IMR-90 (cell line): ENCODE measurements around the gene CCL13. TPM values are rescaled to one million over a fixed set of nuclear protein-coding genes. Genes with fewer than 3 reads are reported as not detected.

Source experiments
- ATAC-seq: fragments of 200-7000 bp; cut with Tn5 transposase; 2 replicates; pipeline ENCODE4 v1.9.1; 2020; ENCODE audit warnings: low read depth, mild to moderate bottlenecking, moderate library complexity
- BruUV-seq: library from RNA; stranded (reverse); fragments of 400-500 nt; replicated peaks from 2 replicates; lab custom pipeline; 2021; lab: Mats Ljungman, UMichigan
- CTCF ChIA-PET: fragments of 300-600 bp; formaldehyde crosslinking; extraction: SDS; loops from one replicate; lab custom pipeline; 2021; ENCODE audit warnings: antibody characterized with exemption; lab: Yijun Ruan, JAX
- POLR2A ChIA-PET: fragments of 300-600 bp; sonication (Branson Sonifier 250); formaldehyde crosslinking; loops from one replicate; lab custom pipeline; 2022; ENCODE audit warnings: antibody characterized with exemption; ENCODE audit not compliant: unreplicated experiment; lab: Charles Lee
- DNase-seq: peaks from one replicate; pipeline ENCODE4 v3.0.0; 2013
- H2AFZ ChIP-seq: replicated peaks from 2 replicates; pipeline ENCODE3; 2013; ENCODE audit warnings: low read length, mild to moderate bottlenecking; ENCODE audit not compliant: poor library complexity
- H2AK5ac ChIP-seq: 2 replicates; pipeline ENCODE4 v1.6.1; 2013; ENCODE audit warnings: low read depth, low read length, inconsistent platforms
- H2AK9ac ChIP-seq: replicated peaks from 2 replicates; pipeline ENCODE3; 2013; ENCODE audit warnings: mild to moderate bottlenecking, low read depth, low read length, moderate library complexity; ENCODE audit not compliant: poor library complexity
- H2BK120ac ChIP-seq: 2 replicates; pipeline ENCODE4 v1.6.1; 2013; ENCODE audit warnings: low read depth, low read length, inconsistent platforms
- H2BK15ac ChIP-seq: 3 replicates; pipeline ENCODE4 v1.6.1; 2013; ENCODE audit warnings: low read depth, low read length, inconsistent platforms
- H2BK20ac ChIP-seq: 2 replicates; pipeline ENCODE4 v1.6.1; 2013; ENCODE audit warnings: low read depth, mild to moderate bottlenecking, inconsistent platforms, low read length, moderate library complexity
- H2BK5ac ChIP-seq: 2 replicates; pipeline ENCODE4 v1.6.1; 2013; ENCODE audit warnings: mild to moderate bottlenecking, low read depth, low read length, inconsistent platforms; ENCODE audit not compliant: poor library complexity, severe bottlenecking
- H3K14ac ChIP-seq: replicated peaks from 2 replicates; pipeline ENCODE4 v1.6.1; 2013; ENCODE audit warnings: low read depth, low read length, inconsistent platforms
- H3K18ac ChIP-seq: 2 replicates; pipeline ENCODE4 v1.6.1; 2013; ENCODE audit warnings: low read depth, low read length, control low read depth
- H3K23ac ChIP-seq: 2 replicates; pipeline ENCODE4 v1.6.1; 2013; ENCODE audit warnings: low read depth, low read length, inconsistent platforms
- H3K27ac ChIP-seq: 2 replicates; pipeline ENCODE4 v1.5.1; 2013; ENCODE audit warnings: mild to moderate bottlenecking, control low read depth, low read length; ENCODE audit not compliant: insufficient read depth
- H3K27me3 ChIP-seq: 2 replicates; pipeline ENCODE4 v1.6.1; 2013; ENCODE audit warnings: low read length; ENCODE audit not compliant: control insufficient read depth, insufficient read depth
- H3K36me3 ChIP-seq: 2 replicates; pipeline ENCODE4 v1.6.1; 2013; ENCODE audit warnings: low read length, mixed read lengths; ENCODE audit not compliant: control insufficient read depth, insufficient read depth
- H3K4ac ChIP-seq: 2 replicates; pipeline ENCODE4 v1.6.1; 2013; ENCODE audit warnings: low read depth, low read length, inconsistent platforms
- H3K4me1 ChIP-seq: 2 replicates; pipeline ENCODE4 v1.6.1; 2013; ENCODE audit warnings: low read length, mixed read lengths; ENCODE audit not compliant: control insufficient read depth, insufficient read depth
- H3K4me2 ChIP-seq: 2 replicates; pipeline ENCODE4 v1.6.1; 2013; ENCODE audit warnings: low read depth, mild to moderate bottlenecking, control low read depth, low read length, moderate library complexity
- H3K4me3 ChIP-seq: 2 replicates; pipeline ENCODE4 v1.5.1; 2013; ENCODE audit warnings: low read depth, mild to moderate bottlenecking, control low read depth, low read length, moderate library complexity; ENCODE audit not compliant: insufficient read depth
- H3K56ac ChIP-seq: 2 replicates; pipeline ENCODE4 v1.6.1; 2013; ENCODE audit warnings: low read length, inconsistent platforms; ENCODE audit not compliant: insufficient read depth; ENCODE audit errors: extremely low read depth
- H3K79me1 ChIP-seq, 2 experiments: 2 replicates each; pipeline ENCODE4 v1.6.1; 2013; ENCODE audit warnings: low read length in 2 of 2, inconsistent platforms in 1 of 2, low read depth in 1 of 2
- H3K9ac ChIP-seq: 2 replicates; pipeline ENCODE4 v1.6.1; 2013; ENCODE audit warnings: low read depth, low read length, control low read depth
- H3K9me1 ChIP-seq: 2 replicates; pipeline ENCODE4 v1.6.1; 2013; ENCODE audit warnings: low read length, inconsistent platforms; ENCODE audit not compliant: insufficient read depth
- H3K9me3 ChIP-seq: 2 replicates; pipeline ENCODE4 v1.6.1; 2013; ENCODE audit warnings: low read length; ENCODE audit not compliant: control insufficient read depth, insufficient read depth
- H4K20me1 ChIP-seq: 2 replicates; pipeline ENCODE4 v1.6.1; 2013; ENCODE audit warnings: low read length, inconsistent platforms; ENCODE audit not compliant: insufficient read depth
- H4K5ac ChIP-seq: 2 replicates; pipeline ENCODE4 v1.6.1; 2013; ENCODE audit warnings: mild to moderate bottlenecking, low read depth, low read length, control low read depth
- H4K8ac ChIP-seq, 2 experiments: 2 replicates each; pipeline ENCODE4 v1.6.1; 2013; ENCODE audit warnings: low read depth in 2 of 2, low read length in 2 of 2, control low read depth in 1 of 2, inconsistent platforms in 1 of 2
- H4K91ac ChIP-seq: 2 replicates; pipeline ENCODE4 v1.6.1; 2013; ENCODE audit warnings: low read depth, low read length, inconsistent platforms; ENCODE audit not compliant: insufficient read depth
- BHLHE40 ChIP-seq: fragments of 150-350 bp; IDR thresholded peaks from 2 replicates; pipeline ENCODE4 v1.6.1; 2016; ENCODE audit warnings: mild to moderate bottlenecking, low read depth, low read length
- CEBPB ChIP-seq: IDR thresholded peaks from 2 replicates; pipeline ENCODE4 v1.6.1; 2012; ENCODE audit warnings: low read depth, low read length, improper control_type of control experiment
- CHD1 ChIP-seq: IDR thresholded peaks from 2 replicates; pipeline ENCODE4 v1.6.1; 2012; ENCODE audit warnings: low read depth, low read length, improper control_type of control experiment
- ELK1 ChIP-seq: fragments of 150-350 bp; IDR thresholded peaks from 2 replicates; pipeline ENCODE4 v1.6.1; 2016; ENCODE audit warnings: low read depth, mild to moderate bottlenecking, low read length, moderate library complexity, borderline replicate concordance
- FOS ChIP-seq: fragments of 150-350 bp; IDR thresholded peaks from 2 replicates; pipeline ENCODE4 v1.6.1; 2016; ENCODE audit warnings: low read depth, low read length
- MAFK ChIP-seq: IDR thresholded peaks from 2 replicates; pipeline ENCODE4 v1.6.1; 2012; ENCODE audit warnings: low read depth, low read length, improper control_type of control experiment
- MAZ ChIP-seq: IDR thresholded peaks from 2 replicates; pipeline ENCODE4 v1.6.1; 2012; ENCODE audit warnings: low read depth, mild to moderate bottlenecking, low read length, improper control_type of control experiment, moderate library complexity, borderline replicate concordance
- MXI1 ChIP-seq: IDR thresholded peaks from 2 replicates; pipeline ENCODE4 v1.6.1; 2012; ENCODE audit warnings: low read depth, mild to moderate bottlenecking, low read length, moderate library complexity, borderline replicate concordance
- NFE2L2 ChIP-seq: fragments of 150-350 bp; IDR thresholded peaks from 2 replicates; pipeline ENCODE4 v1.6.1; 2016; ENCODE audit warnings: low read depth, mild to moderate bottlenecking, low read length
- POLR2A ChIP-seq: IDR thresholded peaks from 2 replicates; pipeline ENCODE4 v1.6.1; 2012; ENCODE audit warnings: mild to moderate bottlenecking, low read depth, low read length
- RCOR1 ChIP-seq: IDR thresholded peaks from 2 replicates; pipeline ENCODE4 v1.6.1; 2012; ENCODE audit warnings: mild to moderate bottlenecking, low read length, improper control_type of control experiment; ENCODE audit not compliant: insufficient replicate concordance
- RFX5 ChIP-seq: IDR thresholded peaks from 2 replicates; pipeline ENCODE4 v1.8.0; 2012; ENCODE audit warnings: low read depth, mild to moderate bottlenecking, low read length, moderate library complexity
- SMC3 ChIP-seq: fragments of 150-350 bp; IDR thresholded peaks from 2 replicates; pipeline ENCODE4 v1.6.1; 2016; ENCODE audit warnings: low read depth, mild to moderate bottlenecking, antibody characterized with exemption, low read length, moderate library complexity
- USF2 ChIP-seq: fragments of 150-350 bp; IDR thresholded peaks from 2 replicates; pipeline ENCODE4 v1.6.1; 2017; ENCODE audit warnings: mild to moderate bottlenecking, antibody characterized with exemption, low read length, low read depth
- WGBS, 2 experiments: methylation state at CpG; one replicate each; pipeline versions ENCODE4 v1.1.5 to v1.1.7; 2013; ENCODE audit warnings: missing lambda C conversion rate in 2 of 2; ENCODE audit not compliant: insufficient read length in 1 of 2; ENCODE audit errors: extremely low coverage in 2 of 2; 5-methylcytosine and 5-hydroxymethylcytosine counted together
- dilution Hi-C: fragments of 300-500 bp; cut with HindIII; formaldehyde crosslinking; loops from one replicate; pipeline ENCODE4 v1.14.3; 2018; ENCODE audit warnings: low sequenced_read_pairs; ENCODE audit not compliant: unreplicated experiment
- in situ Hi-C: fragments of 300-500 bp; cut with MboI; formaldehyde crosslinking; loops from 3 replicates; pipeline ENCODE4 v1.14.3; 2019; ENCODE audit warnings: low sequenced_read_pairs, inconsistent platforms, mixed read lengths
- intact Hi-C: fragments of 100-400 bp; cut with micrococcal nuclease; formaldehyde crosslinking; loops from 2 replicates; pipeline ENCODE4 v1.10.0; 2022
- polyA plus RNA-seq, 3 experiments: library from polyadenylated mRNA; depleted of rRNA; stranded (reverse); fragments of >200 nt; gene quantifications; 2 replicates each; pipeline ENCODE4 v1.2.3, GENCODE V29; 2012; ENCODE audit warnings: low replicate concordance in 1 of 3
- total RNA-seq: library from RNA; depleted of rRNA; stranded (reverse); fragments of >200 nt; gene quantifications from 2 replicates; pipeline ENCODE4 v1.2.3, GENCODE V29; 2012

The CCL13 gene
- total and polyA plus RNA-seq, 2 of the 4 experiments (the other 2 are of a cell fraction), result 0.18 TPM; not detected in 1

- in situ Hi-C loops, result no loop called here
- H3K9ac ChIP-seq, result no peak overlapping the region
- H3K56ac ChIP-seq, result no peak overlapping the region
- BruUV-seq, result no TSS peak
- no peak overlapping the region for H3K4me3 ChIP-seq
- H4K5ac ChIP-seq, result no peak overlapping the region
- H4K20me1 ChIP-seq, result no peaks in the 10 kb centered on the region; the same call in 1 of the 2 replicates
- dilution Hi-C loops, result no loop called here
- no peak overlapping the region for H2AFZ ChIP-seq
- H4K91ac ChIP-seq, result no peak overlapping the region
- no peaks in the 10 kb centered on the region for H3K9me1 ChIP-seq
- H3K9me3 ChIP-seq, result no peaks in the 10 kb centered on the region
- intact Hi-C loops, result no loop called here
- H3K4ac ChIP-seq, result no peak overlapping the region
- H4K8ac ChIP-seq, result no peak overlapping the region
- no peak overlapping the region for H3K27ac ChIP-seq
- ATAC-seq, result no peak
- H2BK120ac ChIP-seq, result no peak overlapping the region
- H3K23ac ChIP-seq, result no peak overlapping the region
- TF ChIP-seq NFE2L2 (no peak), BHLHE40 (no peak), MAZ (no peak), ELK1 (no peak), CHD1 (no peak), CEBPB (no peak), SMC3 (no peak), FOS (no peak), RFX5 (no peak), POLR2A (no peak), MAFK (no peak), MXI1 (no peak), RCOR1 (no peak), USF2 (no peak)
- H3K36me3 ChIP-seq, result no peaks in the 10 kb centered on the region
- no peak overlapping the region for H2AK5ac ChIP-seq
- H3K4me1 ChIP-seq, result no peaks in the 10 kb centered on the region
- H3K18ac ChIP-seq, result no peak overlapping the region
- H3K4me2 ChIP-seq, result no peak overlapping the region
- WGBS, 2 experiments, result no CpG with 5 or more reads among the region's 3 CpGs
- no peak overlapping the region for H2BK20ac ChIP-seq
- peaks cover 8% of the 10 kb centered on the region; the same call in 1 of the 2 replicates for H3K27me3 ChIP-seq
- H3K14ac ChIP-seq, result no peak overlapping the region
- CTCF ChIA-PET, result interaction anchor here (0.7 kb wide), 1 partner anchor 1108 kb away, joined by 3 read pairs; no protein-coding TSS in a partner anchor
- POLR2A ChIA-PET, result no interaction called here
- no peak overlapping the region for H2AK9ac ChIP-seq
- no peaks in the 10 kb centered on the region for H3K79me1 ChIP-seq
- DNase-seq, result no peak
- H2BK5ac ChIP-seq, result no peak overlapping the region
- no peak overlapping the region for H2BK15ac ChIP-seq
These were observed 37.1 kb downstream of the CCL13 start for GRCh38 chr17:34393401-34393800.
